NCI-H1436 (cell line): ENCODE measurements around the gene DALRD3.

Source experiments
- DNase-seq: peaks from one replicate; lab custom pipeline; 2025; lab: John Stamatoyannopoulos, UW

Gene DALRD3

GRCh38 chr3:49017971-49018706 is at the start of gene DALRD3:
Gene DALRD3, minus strand, starts transcription at chr3:49018580. Its CDS starts 16 bp downstream, at chr3:49018564.
- DNase-seq, result peak; percentile 54

- DNase-seq, result no peak
Observed at GRCh38 chr3:49058011-49058410, 39.6 kb upstream of the DALRD3 start.

- no peak for DNase-seq
Observed at GRCh38 chr3:49057268-49057667, 38.9 kb upstream of the DALRD3 start.

- no peak for DNase-seq
Observed at GRCh38 chr3:49054344-49054862, 36.0 kb upstream of the DALRD3 start.

GRCh38 chr3:49053543-49053942 is 35.2 kb upstream of the DALRD3 start:
- no peak for DNase-seq

GRCh38 chr3:49035281-49035680 is 16.9 kb upstream of the DALRD3 start:
- no peak for DNase-seq

- DNase-seq, result no peak
Observed at GRCh38 chr3:49034650-49035049, 16.3 kb upstream of the DALRD3 start.

- DNase-seq, result no peak
Observed at GRCh38 chr3:49032646-49033304, 14.4 kb upstream of the DALRD3 start.

- no peak for DNase-seq
Observed at GRCh38 chr3:49030321-49030720, 11.9 kb upstream of the DALRD3 start.

- DNase-seq, result no peak
Observed at GRCh38 chr3:49029563-49029884, 11.1 kb upstream of the DALRD3 start.

- peak; percentile 82 for DNase-seq
Observed at GRCh38 chr3:49028673-49029562, 10.5 kb upstream of the DALRD3 start, which contains the start of gene IMPDH2. Gene IMPDH2, minus strand, starts transcription at chr3:49029398. Its CDS starts 48 bp downstream, at chr3:49029350.

- no peak for DNase-seq
Observed at GRCh38 chr3:49028298-49028672, 9.9 kb upstream of the DALRD3 start.

- no peak for DNase-seq
Observed at GRCh38 chr3:49027634-49028033, 9.3 kb upstream of the DALRD3 start.

- DNase-seq, result no peak
Observed at GRCh38 chr3:49026536-49026935, 8.2 kb upstream of the DALRD3 start.

GRCh38 chr3:49025793-49026520 is 7.6 kb upstream of the DALRD3 start:
- DNase-seq, result no peak

GRCh38 chr3:49025005-49025792 is 6.8 kb upstream of the DALRD3 start:
- no peak for DNase-seq

- no peak for DNase-seq
Observed at GRCh38 chr3:49024449-49024848, 6.1 kb upstream of the DALRD3 start.

GRCh38 chr3:49023775-49024174 is 5.4 kb upstream of the DALRD3 start:
- no peak for DNase-seq

- DNase-seq, result no peak
Observed at GRCh38 chr3:49022688-49023171, 4.3 kb upstream of the DALRD3 start.

GRCh38 chr3:49021813-49022687 is 3.7 kb upstream of the DALRD3 start, which contains the start of gene NDUFAF3:
Gene NDUFAF3, plus strand, starts transcription at chr3:49022121. Its CDS starts 24 bp downstream, at chr3:49022145.
- peak; percentile 81 for DNase-seq
